Liver (tissue), 3 donors: ENCODE results near the gene ZNF550.
"Not testable (repeated sequence)": the region's sequence is repeated elsewhere in the genome, so short reads cannot be mapped to it uniquely, and the experiment has no call there.

Experiments
- EGR1 ChIP-seq, 2 donors: IDR thresholded peaks; 2 replicates each; pipeline ENCODE4 v1.6.1; 2016 to 2018; ENCODE audit warnings: antibody characterized with exemption in 2 of 2, low read depth in 2 of 2
- FOXA1 ChIP-seq: IDR thresholded peaks from 2 replicates; pipeline ENCODE4 v1.6.1; 2016; ENCODE audit warnings: antibody characterized with exemption
- FOXA2 ChIP-seq: IDR thresholded peaks from 2 replicates; pipeline ENCODE4 v1.6.1; 2016; ENCODE audit warnings: antibody characterized with exemption
- GABPA ChIP-seq, 2 donors: IDR thresholded peaks in 1 of 2; conservative IDR thresholded peaks in 1 of 2; 2 replicates each; pipeline ENCODE4 v1.6.1; 2016; ENCODE audit warnings: antibody characterized with exemption in 2 of 2, mild to moderate bottlenecking in 1 of 2, moderate library complexity in 1 of 2
- MAX ChIP-seq: IDR thresholded peaks from 2 replicates; pipeline ENCODE4 v1.6.1; 2016; ENCODE audit warnings: antibody characterized with exemption
- RAD21 ChIP-seq, 2 donors: IDR thresholded peaks; 2 replicates each; pipeline ENCODE4 v1.6.1; 2016; ENCODE audit warnings: antibody characterized with exemption in 2 of 2, mild to moderate bottlenecking in 2 of 2
- REST ChIP-seq: IDR thresholded peaks from 2 replicates; pipeline ENCODE4 v1.6.1; 2016; ENCODE audit warnings: antibody characterized with exemption, mild to moderate bottlenecking
- RXRA ChIP-seq, 2 donors: IDR thresholded peaks; 2 replicates each; pipeline ENCODE4 v1.6.1; 2017 to 2018; ENCODE audit warnings: antibody characterized with exemption in 2 of 2, mild to moderate bottlenecking in 1 of 2
- SP1 ChIP-seq: IDR thresholded peaks from 2 replicates; pipeline ENCODE4 v1.6.1; 2018; ENCODE audit warnings: antibody characterized with exemption, mild to moderate bottlenecking
- TAF1 ChIP-seq: conservative IDR thresholded peaks from 2 replicates; pipeline ENCODE4 v1.6.1; 2016; ENCODE audit warnings: antibody characterized with exemption, mild to moderate bottlenecking
- YY1 ChIP-seq: IDR thresholded peaks from 2 replicates; pipeline ENCODE4 v1.6.1; 2016; ENCODE audit warnings: antibody characterized with exemption, mild to moderate bottlenecking
- TF ChIP-seq, protein P1 (sequence below): fragments of 150-350 bp; IDR thresholded peaks from 2 replicates; pipeline ENCODE4 v1.5.1; 2017; ENCODE audit warnings: improper control_type of control experiment, low read depth, low read length; ENCODE audit not compliant: missing input control
- TF ChIP-seq, protein P2 (sequence below): IDR thresholded peaks from 2 replicates; pipeline ENCODE4 v1.6.1; 2016; ENCODE audit warnings: antibody characterized with exemption
- donor health status: healthy.
- donor health status: healthy.

GRCh38 chr19:57499332-57499679, 60.4 kb downstream of the ZNF550 start:
- TF ChIP-seq, protein P1, sequence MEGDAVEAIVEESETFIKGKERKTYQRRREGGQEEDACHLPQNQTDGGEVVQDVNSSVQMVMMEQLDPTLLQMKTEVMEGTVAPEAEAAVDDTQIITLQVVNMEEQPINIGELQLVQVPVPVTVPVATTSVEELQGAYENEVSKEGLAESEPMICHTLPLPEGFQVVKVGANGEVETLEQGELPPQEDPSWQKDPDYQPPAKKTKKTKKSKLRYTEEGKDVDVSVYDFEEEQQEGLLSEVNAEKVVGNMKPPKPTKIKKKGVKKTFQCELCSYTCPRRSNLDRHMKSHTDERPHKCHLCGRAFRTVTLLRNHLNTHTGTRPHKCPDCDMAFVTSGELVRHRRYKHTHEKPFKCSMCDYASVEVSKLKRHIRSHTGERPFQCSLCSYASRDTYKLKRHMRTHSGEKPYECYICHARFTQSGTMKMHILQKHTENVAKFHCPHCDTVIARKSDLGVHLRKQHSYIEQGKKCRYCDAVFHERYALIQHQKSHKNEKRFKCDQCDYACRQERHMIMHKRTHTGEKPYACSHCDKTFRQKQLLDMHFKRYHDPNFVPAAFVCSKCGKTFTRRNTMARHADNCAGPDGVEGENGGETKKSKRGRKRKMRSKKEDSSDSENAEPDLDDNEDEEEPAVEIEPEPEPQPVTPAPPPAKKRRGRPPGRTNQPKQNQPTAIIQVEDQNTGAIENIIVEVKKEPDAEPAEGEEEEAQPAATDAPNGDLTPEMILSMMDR: not testable (repeated sequence)
- TF ChIP-seq TAF1; FOXA1; RXRA (IDR thresholded peaks at IDR 0.05); REST; EGR1 (IDR thresholded peaks at IDR 0.05; ENCODE audit: low read depth in 2 of 2); GABPA (IDR thresholded peaks at IDR 0.05 in 1 of 2, conservative IDR thresholded peaks at IDR 0.05 in 1 of 2); MAX; FOXA2; YY1; SP1; RAD21 (IDR thresholded peaks at IDR 0.05): not testable (repeated sequence)
- TF ChIP-seq, protein P2, sequence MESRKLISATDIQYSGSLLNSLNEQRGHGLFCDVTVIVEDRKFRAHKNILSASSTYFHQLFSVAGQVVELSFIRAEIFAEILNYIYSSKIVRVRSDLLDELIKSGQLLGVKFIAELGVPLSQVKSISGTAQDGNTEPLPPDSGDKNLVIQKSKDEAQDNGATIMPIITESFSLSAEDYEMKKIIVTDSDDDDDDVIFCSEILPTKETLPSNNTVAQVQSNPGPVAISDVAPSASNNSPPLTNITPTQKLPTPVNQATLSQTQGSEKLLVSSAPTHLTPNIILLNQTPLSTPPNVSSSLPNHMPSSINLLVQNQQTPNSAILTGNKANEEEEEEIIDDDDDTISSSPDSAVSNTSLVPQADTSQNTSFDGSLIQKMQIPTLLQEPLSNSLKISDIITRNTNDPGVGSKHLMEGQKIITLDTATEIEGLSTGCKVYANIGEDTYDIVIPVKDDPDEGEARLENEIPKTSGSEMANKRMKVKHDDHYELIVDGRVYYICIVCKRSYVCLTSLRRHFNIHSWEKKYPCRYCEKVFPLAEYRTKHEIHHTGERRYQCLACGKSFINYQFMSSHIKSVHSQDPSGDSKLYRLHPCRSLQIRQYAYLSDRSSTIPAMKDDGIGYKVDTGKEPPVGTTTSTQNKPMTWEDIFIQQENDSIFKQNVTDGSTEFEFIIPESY: not testable (repeated sequence)
